ENCODE measurements around the gene FRZB. TPM values are rescaled to one million over a fixed set of nuclear protein-coding genes. Genes with fewer than 3 reads are reported as not detected.

The FRZB gene
- total and polyA plus RNA-seq, 2 of the 13 experiments (the other 11 are each of a cell fraction or from before 2014, with no cell fraction given), result 0.04 to 1.2 TPM

- Histone ChIP-seq H3K27ac (ENCODE audit: extremely low read length, insufficient read depth, low read length) (no peak overlapping the region), H2AFZ (ENCODE audit: low read length) (no peak overlapping the region), H3K4me1 (ENCODE audit: insufficient read depth, low read length) (no peaks in the 10 kb centered on the region), H3K36me3 (replicated peaks in 1 of 2; ENCODE audit: control insufficient read depth in 1 of 2, insufficient read depth in 2 of 2, low read length in 2 of 2) (no peaks in the 10 kb centered on the region), H3K4me2 (ENCODE audit: low read depth, low read length) (no peak overlapping the region), H4K20me1 (ENCODE audit: insufficient read depth, low read length) (no peaks in the 10 kb centered on the region), H3K27me3 (ENCODE audit: control insufficient read depth in 1 of 2, insufficient read depth in 2 of 2, low read length in 2 of 2) (no peaks in the 10 kb centered on the region; a peak in 1 of 5 replicates), H3K79me2 (ENCODE audit: insufficient read depth, low read length) (no peaks in the 10 kb centered on the region), H3K9ac (ENCODE audit: insufficient read depth, low read depth, low read length) (no peak overlapping the region), H3K4me3 (replicated peaks in 1 of 3; ENCODE audit: insufficient read depth in 1 of 3, low read depth in 2 of 3, low read length in 3 of 3) (no peak overlapping the region), H3K9me3 (ENCODE audit: low read length) (no peaks in the 10 kb centered on the region)
- no peak for DNase-seq (ENCODE audit: low spot score)
- no peak for TF ChIP-seq PRDM15 (CRISPR knock-in tag; IDR thresholded peaks at IDR 0.05)
- TF ChIP-seq MAFF (IDR thresholded peaks at IDR 0.05; ENCODE audit: low read depth, low read length), result peak; percentile 55
- TF ChIP-seq, protein P1, sequence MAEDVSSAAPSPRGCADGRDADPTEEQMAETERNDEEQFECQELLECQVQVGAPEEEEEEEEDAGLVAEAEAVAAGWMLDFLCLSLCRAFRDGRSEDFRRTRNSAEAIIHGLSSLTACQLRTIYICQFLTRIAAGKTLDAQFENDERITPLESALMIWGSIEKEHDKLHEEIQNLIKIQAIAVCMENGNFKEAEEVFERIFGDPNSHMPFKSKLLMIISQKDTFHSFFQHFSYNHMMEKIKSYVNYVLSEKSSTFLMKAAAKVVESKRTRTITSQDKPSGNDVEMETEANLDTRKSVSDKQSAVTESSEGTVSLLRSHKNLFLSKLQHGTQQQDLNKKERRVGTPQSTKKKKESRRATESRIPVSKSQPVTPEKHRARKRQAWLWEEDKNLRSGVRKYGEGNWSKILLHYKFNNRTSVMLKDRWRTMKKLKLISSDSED (CRISPR knock-in tag; IDR thresholded peaks at IDR 0.05), result no peak
- TF ChIP-seq ZBTB7A (CRISPR knock-in tag; IDR thresholded peaks at IDR 0.05), result no peak
- TF ChIP-seq ASH2L (IDR thresholded peaks at IDR 0.05; ENCODE audit: insufficient read length, low read depth, low read length), result no peak
- no peak for TF ChIP-seq NFKBIZ (CRISPR knock-in tag; IDR thresholded peaks at IDR 0.05)
- no peak for TF ChIP-seq GABPA (IDR thresholded peaks at IDR 0.05; ENCODE audit: low read depth, low read length)
- TF ChIP-seq GABPA (CRISPR knock-in tag; IDR thresholded peaks at IDR 0.05; ENCODE audit: low read depth), result no peak
- no peak for TF ChIP-seq KDM6A (CRISPR knock-in tag; IDR thresholded peaks at IDR 0.05; ENCODE audit: low read depth)
- TF ChIP-seq PCBP1 (IDR thresholded peaks at IDR 0.05; ENCODE audit: borderline replicate concordance, low read depth, low read length), result no peak
- no peak for TF ChIP-seq ZNF362 (CRISPR knock-in tag; IDR thresholded peaks at IDR 0.05; ENCODE audit: borderline replicate concordance)
- no peak for TF ChIP-seq TP53 (CRISPR knock-in tag; conservative IDR thresholded peaks at IDR 0.05)
- TF ChIP-seq ZSCAN20 (CRISPR knock-in tag; IDR thresholded peaks at IDR 0.05; ENCODE audit: borderline replicate concordance), result no peak
- TF ChIP-seq MAFK (conservative IDR thresholded peaks at IDR 0.05 in 1 of 2, IDR thresholded peaks at IDR 0.05 in 1 of 2; ENCODE audit: low read length in 2 of 2), result peak; percentile 48 to 54; a peak in 3 of 4 replicates
- no peak for TF ChIP-seq TARDBP (CRISPR knock-in tag; IDR thresholded peaks at IDR 0.05)
- POLR2A ChIA-PET, result no interaction called here
- no peak for FAIRE-seq
- WGBS (ENCODE audit: low lambda C conversion rate), result 6% methylated on average over 5 of the region's 5 CpGs
- intact Hi-C loops (cut with micrococcal nuclease; ENCODE audit: unreplicated experiment), result no loop called here
- BruUV-seq (replicated peaks), result no TSS peak
- peak; percentile 38; the same call in 2 of the 3 replicates for ATAC-seq
- CTCF ChIA-PET (ENCODE audit: low intra/inter-chr PET ratio, low total read pairs), result no interaction called here
- in situ Hi-C loops (cut with HindIII; ENCODE audit: extremely low pct_ligation_motif_present, low pct_unique_long_range_greater_than_20kb), result no loop called here
Observed at GRCh38 chr2:182824056-182824766, 42.2 kb downstream of the FRZB start.

Measured in HepG2 (cell line).